CD4-positive, alpha-beta T cell (primary cell): ENCODE measurements around the gene ADIPOR2. TPM values are rescaled to one million over a fixed set of nuclear protein-coding genes. Genes with fewer than 3 reads are reported as not detected.
A peak's percentile ranks its signal among the peaks of the same experiment; 100 is the strongest.

Source experiments
- ATAC-seq: fragments of 200-7000 bp; cut with Tn5 transposase; one replicate; pipeline ENCODE4 v1.10.0; 2022; ENCODE audit warnings: mild to moderate bottlenecking; ENCODE audit not compliant: poor library complexity
- CTCF ChIA-PET: fragments of 350-600 bp; sonication (Branson Sonifier 250); formaldehyde crosslinking; loops from one replicate; lab custom pipeline; 2021; ENCODE audit warnings: antibody characterized with exemption, inconsistent platforms; lab: Charles Lee
- POLR2A ChIA-PET: fragments of 350-600 bp; sonication (Branson Sonifier 250); formaldehyde crosslinking; loops from one replicate; lab custom pipeline; 2021; ENCODE audit warnings: antibody characterized with exemption, inconsistent platforms; lab: Charles Lee
- DNase-seq, 14 experiments: peaks; one replicate each; pipeline ENCODE4 v3.0.0-alpha.2; 2013 to 2020; ENCODE audit warnings: mixed read lengths in 2 of 14
- H3K27ac ChIP-seq, 2 donors: one replicate each; pipeline versions ENCODE4 v1.5.1 to v1.7.0; 2013; ENCODE audit warnings: low read length in 2 of 2, low read depth in 1 of 2, mild to moderate bottlenecking in 1 of 2
- H3K27me3 ChIP-seq, 2 experiments: 1 replicate in 1 of 2; 2 replicates in 1 of 2; pipeline versions ENCODE4 v1.6.1 to v1.7.0; 2013; ENCODE audit warnings: low read length in 2 of 2, control low read depth in 1 of 2, mild to moderate bottlenecking in 1 of 2, moderate library complexity in 1 of 2; ENCODE audit not compliant: insufficient read depth in 2 of 2, control insufficient read depth in 1 of 2
- H3K36me3 ChIP-seq: one replicate; pipeline ENCODE4 v1.6.1; 2013; ENCODE audit warnings: low read length, control low read depth; ENCODE audit not compliant: insufficient read depth
- H3K4me1 ChIP-seq: one replicate; pipeline ENCODE4 v1.6.1; 2013; ENCODE audit warnings: low read length, control low read depth; ENCODE audit not compliant: insufficient read depth
- H3K4me3 ChIP-seq: one replicate; pipeline ENCODE4 v1.5.1; 2013; ENCODE audit warnings: mild to moderate bottlenecking, low read length, moderate library complexity
- H3K9me3 ChIP-seq, 2 experiments: 1 replicate in 1 of 2; 2 replicates in 1 of 2; pipeline versions ENCODE4 v1.6.1 to v1.7.0; 2013; ENCODE audit warnings: low read length in 2 of 2, mild to moderate bottlenecking in 2 of 2, control low read depth in 1 of 2, moderate library complexity in 1 of 2; ENCODE audit not compliant: control insufficient read depth in 1 of 2, insufficient read depth in 1 of 2
- H3K27ac Mint-ChIP-seq: one replicate; pipeline ENCODE4 v1.8.0; 2020; ENCODE audit warnings: mixed read lengths
- H3K27me3 Mint-ChIP-seq: one replicate; pipeline ENCODE4 v1.8.0; 2021; ENCODE audit warnings: mixed read lengths
- H3K36me3 Mint-ChIP-seq: one replicate; pipeline ENCODE4 v1.8.0; 2021; ENCODE audit warnings: low read depth, mixed read lengths
- H3K4me1 Mint-ChIP-seq: one replicate; pipeline ENCODE4 v1.8.0; 2021; ENCODE audit warnings: low read depth, mixed read lengths
- H3K4me3 Mint-ChIP-seq: one replicate; pipeline ENCODE4 v1.8.0; 2020; ENCODE audit warnings: mild to moderate bottlenecking, mixed read lengths
- H3K9me3 Mint-ChIP-seq: one replicate; pipeline ENCODE4 v1.8.0; 2020; ENCODE audit warnings: mixed read lengths
- CTCF ChIP-seq: fragments of 200-600 bp; IDR thresholded peaks from one replicate; pipeline ENCODE4 v1.8.0; 2022; ENCODE audit warnings: antibody characterized with exemption, mild to moderate bottlenecking
- intact Hi-C, 2 experiments: fragments of 100-400 bp; cut with DNase I in 1 of 2; cut with micrococcal nuclease in 1 of 2; formaldehyde crosslinking; loops; one replicate each; pipeline versions ENCODE4 v1.15.1 to v1.9.0; 2023 to 2025; cut with DNase I, micrococcal nuclease
- total RNA-seq, 174 experiments: library from RNA in 2 of 174; stranded (reverse) in 2 of 174; gene quantifications; one replicate each; pipeline ENCODE4 v1.2.3 and lab custom pipeline; 2021 to 2026

Gene ADIPOR2
- total RNA-seq, 2 experiments from 2014 or later: 12.5 to 12.6 TPM

- DNase-seq (no peak), ATAC-seq (no peak)
- Mint-ChIP-seq H3K4me1 (peaks cover 29% of the 10 kb centered on the region), H3K27me3 (no peaks in the 10 kb centered on the region), H3K4me3 (no peak overlapping the region), H3K36me3 (no peaks in the 10 kb centered on the region), H3K27ac (no peak overlapping the region), H3K9me3 (no peaks in the 10 kb centered on the region)
- CTCF ChIA-PET: interaction anchor here (4.6 to 6.1 kb wide), 2 partner anchors 138 to 147 kb away, joined by 47 to 154 read pairs; no protein-coding TSS in a partner anchor
- POLR2A ChIA-PET: interaction anchor here (0.7 to 3.3 kb wide), 4 partner anchors 132 to 146 kb away, joined by 3 to 50 read pairs (median 22); no protein-coding TSS in a partner anchor
- TF ChIP-seq CTCF: no peak
- intact Hi-C loops: loop anchor here (10.0 kb wide), 4 partner anchors 241 to 901 kb away; no protein-coding TSS in a partner anchor
- H3K36me3 ChIP-seq: no peaks in the 10 kb centered on the region
- H3K9me3 ChIP-seq: no peaks in the 10 kb centered on the region
- peaks cover 36% of the 10 kb centered on the region for H3K4me1 ChIP-seq
- H3K27me3 ChIP-seq: no peaks in the 10 kb centered on the region
- no peak overlapping the region for H3K27ac ChIP-seq
- no peak overlapping the region for H3K4me3 ChIP-seq
These were observed 102.7 kb downstream of the ADIPOR2 start for GRCh38 chr12:1793426-1794210.

GRCh38 chr12:1794440-1795090 lies 103.7 kb downstream of the ADIPOR2 start:
- Mint-ChIP-seq H3K27ac (peak overlapping the region; percentile 27), H3K4me3 (peak overlapping the region; percentile 20), H3K36me3 (no peaks in the 10 kb centered on the region), H3K4me1 (peaks cover 29% of the 10 kb centered on the region), H3K9me3 (no peaks in the 10 kb centered on the region), H3K27me3 (no peaks in the 10 kb centered on the region)
- ChIA-PET CTCF (interaction anchor here (1.8 to 5.1 kb wide), 3 partner anchors 145 to 240 kb away, joined by 8 to 122 read pairs (median 13); no protein-coding TSS in a partner anchor), POLR2A (interaction anchor here (1.4 to 3.3 kb wide), 2 partner anchors 133 to 145 kb away, joined by 3 to 50 read pairs; no protein-coding TSS in a partner anchor)
- H3K9me3 ChIP-seq: no peaks in the 10 kb centered on the region
- H3K27ac ChIP-seq: no peak overlapping the region
- H3K36me3 ChIP-seq: no peaks in the 10 kb centered on the region
- H3K27me3 ChIP-seq: no peaks in the 10 kb centered on the region
- no peak for ATAC-seq
- H3K4me3 ChIP-seq: no peak overlapping the region
- intact Hi-C loops: loop anchor here (5.0 to 10.0 kb wide), 7 partner anchors 240 to 1958 kb away; partner anchors contain the start of genes CRACR2A (in 1 of the 2) and FKBP4 (in 1 of the 2)
- peaks cover 36% of the 10 kb centered on the region for H3K4me1 ChIP-seq
- no peak for TF ChIP-seq CTCF
- no peak for DNase-seq

- no peaks in the 10 kb centered on the region for H3K9me3 ChIP-seq
- H3K4me1 Mint-ChIP-seq: peaks cover 27% of the 10 kb centered on the region
These were observed 104.4 kb downstream of the ADIPOR2 start for GRCh38 chr12:1795221-1795784.

More at GRCh38 chr12:1795221-1795784, 104.4 kb downstream of the ADIPOR2 start:
- Mint-ChIP-seq H3K4me3 (peak overlapping the region; percentile 95), H3K9me3 (no peaks in the 10 kb centered on the region), H3K27ac (peak overlapping the region; percentile 93), H3K27me3 (no peaks in the 10 kb centered on the region), H3K36me3 (no peaks in the 10 kb centered on the region)
- Histone ChIP-seq H3K27me3 (no peaks in the 10 kb centered on the region), H3K36me3 (no peaks in the 10 kb centered on the region), H3K4me3 (no peak overlapping the region), H3K4me1 (peaks cover 36% of the 10 kb centered on the region), H3K27ac (no peak overlapping the region)
- intact Hi-C loops: loop anchor here (5.0 to 10.0 kb wide), 7 partner anchors 239 to 1957 kb away; partner anchors contain the start of genes CRACR2A (in 1 of the 2) and FKBP4 (in 1 of the 2)
- ChIA-PET CTCF (interaction anchor here (0.6 to 5.1 kb wide), 15 partner anchors 11 to 678 kb away, joined by 3 to 122 read pairs (median 4); no protein-coding TSS in a partner anchor), POLR2A (interaction anchor here (0.6 to 3.3 kb wide), 9 partner anchors 11 to 145 kb away, joined by 3 to 50 read pairs (median 5); partner anchors contain the start of gene ADIPOR2)
- DNase-seq (no peak), ATAC-seq (no peak)
- no peak for TF ChIP-seq CTCF
